Neural cell (in vitro differentiated cells): ENCODE data around the gene PPM1L.
"Not testable (repeated sequence)": the region's sequence is repeated elsewhere in the genome, so short reads cannot be mapped to it uniquely, and the experiment has no call there.

ENCODE experiments used
- EZH2 ChIP-seq: fragments of 200-600, 300-800 bp; shearing (Covaris generic), sonication (generic); IDR thresholded peaks from 2 replicates; pipeline ENCODE4 v1.6.1; 2014; ENCODE audit warnings: antibody characterized with exemption, low read length, borderline replicate concordance, mild to moderate bottlenecking; ENCODE audit not compliant: insufficient read depth, poor library complexity, severe bottlenecking
- TAF1 ChIP-seq: IDR thresholded peaks from 2 replicates; pipeline ENCODE4 v1.6.1; 2012; ENCODE audit warnings: low read depth
- TF ChIP-seq, protein P1 (sequence below): fragments of 450-650 bp; IDR thresholded peaks from 2 replicates; pipeline ENCODE4 v1.5.1; 2014; ENCODE audit warnings: antibody characterized with exemption, mild to moderate bottlenecking, moderate library complexity; ENCODE audit not compliant: poor library complexity, severe bottlenecking

DNA sequence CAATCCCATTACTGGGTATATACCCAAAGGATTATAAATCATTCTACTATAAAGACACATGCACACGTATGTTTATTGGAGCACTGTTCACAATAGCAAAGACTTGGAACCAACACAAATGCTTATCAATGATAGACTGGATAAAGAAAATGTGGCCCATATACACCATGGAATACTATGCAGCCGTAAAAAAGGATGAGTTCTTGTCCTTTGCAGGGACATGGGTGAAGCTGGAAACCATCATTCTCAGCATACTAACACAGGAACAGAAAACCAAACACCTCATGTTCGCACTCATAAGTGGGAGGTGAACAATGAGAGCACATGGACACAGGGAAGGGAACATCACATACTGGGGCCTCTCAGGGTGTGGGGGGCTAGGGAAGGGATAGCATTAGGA, 42.9 kb upstream of the PPM1L start:
- TF ChIP-seq, protein P1, sequence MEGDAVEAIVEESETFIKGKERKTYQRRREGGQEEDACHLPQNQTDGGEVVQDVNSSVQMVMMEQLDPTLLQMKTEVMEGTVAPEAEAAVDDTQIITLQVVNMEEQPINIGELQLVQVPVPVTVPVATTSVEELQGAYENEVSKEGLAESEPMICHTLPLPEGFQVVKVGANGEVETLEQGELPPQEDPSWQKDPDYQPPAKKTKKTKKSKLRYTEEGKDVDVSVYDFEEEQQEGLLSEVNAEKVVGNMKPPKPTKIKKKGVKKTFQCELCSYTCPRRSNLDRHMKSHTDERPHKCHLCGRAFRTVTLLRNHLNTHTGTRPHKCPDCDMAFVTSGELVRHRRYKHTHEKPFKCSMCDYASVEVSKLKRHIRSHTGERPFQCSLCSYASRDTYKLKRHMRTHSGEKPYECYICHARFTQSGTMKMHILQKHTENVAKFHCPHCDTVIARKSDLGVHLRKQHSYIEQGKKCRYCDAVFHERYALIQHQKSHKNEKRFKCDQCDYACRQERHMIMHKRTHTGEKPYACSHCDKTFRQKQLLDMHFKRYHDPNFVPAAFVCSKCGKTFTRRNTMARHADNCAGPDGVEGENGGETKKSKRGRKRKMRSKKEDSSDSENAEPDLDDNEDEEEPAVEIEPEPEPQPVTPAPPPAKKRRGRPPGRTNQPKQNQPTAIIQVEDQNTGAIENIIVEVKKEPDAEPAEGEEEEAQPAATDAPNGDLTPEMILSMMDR: not testable (repeated sequence)
- TF ChIP-seq EZH2, TAF1: not testable (repeated sequence)
